GM12873 (cell line): ENCODE results near the gene SERTAD1.

Source experiments
- TF ChIP-seq, protein P1 (sequence below): IDR thresholded peaks from 2 replicates; pipeline ENCODE4 v1.5.1; 2012; ENCODE audit warnings: low read depth, mild to moderate bottlenecking, moderate library complexity, low read length, control low read depth; ENCODE audit not compliant: insufficient read depth; ENCODE audit errors: missing control alignments

SERTAD1 gene

DNA sequence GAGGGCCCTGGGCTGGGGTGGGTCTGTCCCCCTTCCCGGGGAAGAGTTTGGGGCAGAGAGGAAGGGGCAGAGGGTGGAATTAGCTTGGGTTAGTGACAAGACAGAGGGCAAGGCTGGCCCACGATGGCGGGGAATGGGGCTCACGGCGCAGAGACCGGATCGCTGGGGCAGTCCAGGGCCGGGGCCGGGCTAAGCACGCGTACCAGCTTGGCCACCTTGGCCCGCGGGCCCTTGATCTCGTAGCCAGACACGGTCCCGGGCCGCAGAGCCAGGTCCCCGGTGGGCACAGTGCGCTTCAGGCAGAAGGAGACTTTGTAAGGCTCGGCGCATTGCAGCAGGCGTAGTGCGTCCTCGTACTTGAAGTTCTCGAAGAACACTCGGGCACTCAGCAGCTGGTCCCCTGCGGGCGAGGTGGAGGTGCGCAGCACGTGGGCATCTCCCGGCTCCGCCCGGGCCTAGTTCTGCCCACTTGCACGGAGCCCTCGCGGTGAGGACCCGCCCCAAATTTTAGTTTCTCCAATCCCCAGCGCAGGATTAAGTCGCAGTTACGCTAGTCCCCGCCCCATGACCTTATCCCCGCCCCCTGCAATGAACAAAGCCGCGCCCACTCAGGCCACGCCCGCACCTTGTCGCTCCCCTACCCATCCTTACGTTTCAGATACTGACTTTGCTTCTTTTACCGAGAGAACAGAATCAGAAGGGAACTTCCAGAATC is 27.2 kb downstream of the SERTAD1 start:
- TF ChIP-seq, protein P1, sequence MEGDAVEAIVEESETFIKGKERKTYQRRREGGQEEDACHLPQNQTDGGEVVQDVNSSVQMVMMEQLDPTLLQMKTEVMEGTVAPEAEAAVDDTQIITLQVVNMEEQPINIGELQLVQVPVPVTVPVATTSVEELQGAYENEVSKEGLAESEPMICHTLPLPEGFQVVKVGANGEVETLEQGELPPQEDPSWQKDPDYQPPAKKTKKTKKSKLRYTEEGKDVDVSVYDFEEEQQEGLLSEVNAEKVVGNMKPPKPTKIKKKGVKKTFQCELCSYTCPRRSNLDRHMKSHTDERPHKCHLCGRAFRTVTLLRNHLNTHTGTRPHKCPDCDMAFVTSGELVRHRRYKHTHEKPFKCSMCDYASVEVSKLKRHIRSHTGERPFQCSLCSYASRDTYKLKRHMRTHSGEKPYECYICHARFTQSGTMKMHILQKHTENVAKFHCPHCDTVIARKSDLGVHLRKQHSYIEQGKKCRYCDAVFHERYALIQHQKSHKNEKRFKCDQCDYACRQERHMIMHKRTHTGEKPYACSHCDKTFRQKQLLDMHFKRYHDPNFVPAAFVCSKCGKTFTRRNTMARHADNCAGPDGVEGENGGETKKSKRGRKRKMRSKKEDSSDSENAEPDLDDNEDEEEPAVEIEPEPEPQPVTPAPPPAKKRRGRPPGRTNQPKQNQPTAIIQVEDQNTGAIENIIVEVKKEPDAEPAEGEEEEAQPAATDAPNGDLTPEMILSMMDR: no peak

DNA sequence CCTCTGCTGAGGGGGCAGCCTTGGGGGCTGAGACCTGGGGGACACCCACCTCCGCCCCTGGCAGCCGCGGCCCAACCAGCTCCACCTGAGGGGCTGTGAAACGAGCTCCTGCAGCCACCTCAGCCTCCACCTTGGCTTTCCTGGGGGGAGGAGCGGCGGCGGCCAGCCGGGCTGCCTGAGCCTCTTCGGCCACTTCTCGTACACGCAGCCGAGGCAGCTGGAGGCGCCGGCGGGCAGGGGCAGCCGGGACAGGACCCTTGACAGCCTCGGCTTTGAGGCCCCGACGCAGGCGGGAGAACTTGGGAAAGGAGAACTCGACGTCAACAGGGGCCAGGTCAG is 28.3 kb downstream of the SERTAD1 start:
- TF ChIP-seq, protein P1: no peak

DNA sequence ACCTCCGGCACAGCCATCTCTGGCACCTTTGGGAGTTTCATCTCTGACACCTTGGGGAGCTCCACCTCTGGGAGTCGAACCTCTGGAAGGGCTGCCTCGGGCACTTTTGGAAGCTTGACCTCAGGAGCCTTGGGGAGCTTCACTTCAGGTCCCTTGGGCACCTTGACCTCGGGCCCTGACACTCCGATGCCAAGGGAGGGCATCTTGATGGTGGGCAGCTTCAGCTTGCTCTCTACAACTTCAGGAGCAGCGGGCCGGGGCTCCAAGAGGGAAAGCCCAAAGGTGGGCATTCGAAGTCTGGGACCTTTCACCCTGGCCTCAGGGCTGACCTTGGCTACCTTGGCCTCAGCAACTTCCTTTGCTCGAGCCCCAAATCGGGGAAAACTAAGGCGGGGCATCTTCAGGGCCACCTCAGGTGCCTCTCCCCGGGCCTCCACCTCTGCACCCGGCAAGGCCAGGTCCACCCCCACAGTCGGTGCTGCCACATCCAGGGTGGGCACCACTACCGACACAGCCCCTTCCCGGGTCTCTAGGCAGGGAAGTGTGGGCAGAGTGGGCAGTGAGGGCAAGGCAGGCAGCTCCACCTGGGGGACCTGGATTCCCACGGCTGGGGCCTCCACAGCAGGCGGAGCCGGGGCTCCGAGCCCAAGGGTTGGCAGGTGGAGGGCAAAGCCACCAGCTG is 28.8 kb downstream of the SERTAD1 start:
- TF ChIP-seq, protein P1: no peak

DNA sequence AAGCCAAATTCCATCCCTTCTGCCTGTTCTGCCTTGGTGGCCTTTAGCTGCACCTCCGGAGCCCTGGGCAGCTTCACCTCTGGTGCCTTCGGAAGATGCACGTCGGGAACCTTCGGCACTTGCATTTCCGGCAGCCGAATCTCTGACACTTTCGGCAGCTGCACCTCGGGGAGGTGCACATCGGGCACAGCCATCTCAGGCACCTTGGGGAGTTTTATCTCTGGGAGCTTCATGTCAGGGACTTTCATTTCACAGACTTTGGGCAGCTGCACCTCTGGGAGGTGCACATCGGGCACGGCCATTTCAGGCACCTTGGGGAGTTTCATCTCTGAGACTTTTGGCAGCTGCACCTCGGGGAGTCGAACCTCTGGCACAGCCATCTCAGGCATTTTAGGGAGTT is 29.8 kb downstream of the SERTAD1 start:
- TF ChIP-seq, protein P1: no peak

DNA sequence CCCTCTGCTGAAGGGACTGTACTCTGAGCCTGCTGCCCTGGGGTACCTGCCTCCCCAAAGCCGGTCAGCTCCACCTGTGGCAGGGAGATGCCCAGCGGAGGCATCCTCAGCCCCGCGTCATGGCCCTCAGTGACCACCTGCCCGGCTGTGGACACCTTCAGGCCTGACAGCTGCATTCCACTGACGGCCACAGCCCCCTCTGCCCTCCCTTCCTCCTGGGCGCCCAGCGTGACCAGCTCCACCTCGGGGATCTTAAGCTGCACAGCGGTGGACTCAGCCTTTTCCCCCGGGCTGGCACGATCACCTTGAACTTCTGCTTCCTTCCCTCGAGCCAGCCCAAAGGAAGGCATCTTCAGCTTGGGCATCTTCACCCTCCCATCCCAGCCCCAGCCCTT is 31.0 kb downstream of the SERTAD1 start:
- TF ChIP-seq, protein P1: no peak

DNA sequence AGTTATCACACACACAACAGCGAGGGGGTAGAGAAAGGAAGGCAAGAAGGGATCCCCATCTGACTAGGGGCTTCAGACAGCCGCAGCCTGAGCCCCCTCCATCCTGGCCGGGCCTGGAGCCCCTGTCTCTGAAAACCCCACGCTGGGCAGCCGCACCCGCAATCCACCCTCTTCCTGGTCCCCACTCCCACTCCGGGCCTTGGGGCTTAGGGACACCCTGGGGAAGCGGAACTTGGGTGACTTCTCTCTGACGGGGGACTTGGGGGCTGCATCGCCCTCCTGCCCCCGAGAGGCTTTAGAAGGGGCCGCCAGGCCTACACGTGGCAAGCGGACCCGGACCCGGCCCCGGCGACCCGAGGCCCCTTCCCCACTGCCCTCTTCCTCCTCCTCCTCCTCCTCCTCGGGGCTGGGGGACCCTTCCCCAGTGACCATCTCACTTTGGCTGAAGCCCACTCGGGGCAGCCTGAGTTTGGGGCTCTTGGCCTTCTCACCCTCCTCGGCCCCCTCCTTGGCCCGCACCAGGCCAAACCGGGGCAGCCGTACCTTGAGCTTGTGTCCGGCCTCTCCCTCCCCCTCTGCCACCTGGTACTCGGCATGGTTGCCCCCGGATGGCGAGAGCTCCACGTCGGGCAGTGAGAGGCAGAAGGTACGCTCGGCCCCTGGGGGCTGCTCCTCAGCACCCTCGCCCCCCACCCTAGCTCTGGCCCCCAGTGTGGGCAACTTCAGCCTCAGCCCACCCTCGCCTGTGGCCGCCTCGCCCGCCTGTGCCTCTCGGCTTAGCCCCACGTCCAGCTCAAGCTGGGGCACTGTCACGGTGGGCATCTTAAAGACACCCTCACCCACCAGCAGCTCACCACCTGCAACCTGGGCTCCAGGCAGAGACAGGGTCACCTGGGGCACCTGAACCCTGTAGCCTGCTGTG is 31.6 kb downstream of the SERTAD1 start:
- TF ChIP-seq, protein P1: no peak
